NCI-H2081 (cell line): Measurements from ENCODE around the gene MED31.
"Not testable (repeated sequence)": the region's sequence is repeated elsewhere in the genome, so short reads cannot be mapped to it uniquely, and the experiment has no call there.

Experiments
- DNase-seq, 2 experiments: peaks; one replicate each; lab custom pipeline; 2025; lab: John Stamatoyannopoulos, UW

MED31 gene

GRCh38 chr17:6655732-6656361, 4.4 kb upstream of the MED31 start:
- not testable (repeated sequence) for DNase-seq

- peak; percentile 27 to 60 for DNase-seq
Observed at GRCh38 chr17:6654841-6655731, 3.7 kb upstream of the MED31 start.

GRCh38 chr17:6651919-6652452, 581 bp upstream of the MED31 start:
- peak in 1 of 2 experiments; percentile 35 for DNase-seq

GRCh38 chr17:6648181-6648580, 3.2 kb downstream of the MED31 start:
- peak in 1 of 2 experiments; percentile 20 for DNase-seq

- DNase-seq, result no peak
Observed at GRCh38 chr17:6643451-6644125, 7.8 kb downstream of the MED31 start.

GRCh38 chr17:6642592-6642991, 8.8 kb downstream of the MED31 start:
- no peak for DNase-seq

GRCh38 chr17:6641247-6641863, 10.1 kb downstream of the MED31 start:
- DNase-seq, result no peak

GRCh38 chr17:6640536-6641246, 10.7 kb downstream of the MED31 start, which contains the start of the genes KIAA0753 and TXNDC17:
Gene KIAA0753, minus strand, starts transcription at chr17:6640711. Its CDS starts 5,608 bp downstream, at chr17:6635103.
Gene TXNDC17, plus strand, starts transcription at chr17:6641060. Its CDS starts 23 bp downstream, at chr17:6641083.
- peak; percentile 80 to 82 for DNase-seq

- no peak for DNase-seq
Observed at GRCh38 chr17:6639586-6640535, 11.5 kb downstream of the MED31 start.

GRCh38 chr17:6639014-6639585, 12.3 kb downstream of the MED31 start:
- DNase-seq, result no peak

- no peak for DNase-seq
Observed at GRCh38 chr17:6638046-6638908, 13.1 kb downstream of the MED31 start.

GRCh38 chr17:6637458-6637840, 14.0 kb downstream of the MED31 start:
- no peak for DNase-seq

- DNase-seq, result no peak
Observed at GRCh38 chr17:6636616-6637457, 14.6 kb downstream of the MED31 start.

GRCh38 chr17:6636105-6636504, 15.3 kb downstream of the MED31 start:
- DNase-seq, result no peak

GRCh38 chr17:6633263-6633662, 18.1 kb downstream of the MED31 start:
- no peak for DNase-seq

GRCh38 chr17:6632530-6632929, 18.9 kb downstream of the MED31 start:
- DNase-seq, result no peak

- no peak for DNase-seq
Observed at GRCh38 chr17:6630390-6630789, 21.0 kb downstream of the MED31 start.

- DNase-seq, result no peak
Observed at GRCh38 chr17:6627019-6627418, 24.4 kb downstream of the MED31 start.
